B cell (primary cell): Measurements from ENCODE around the gene NT5DC3.

Source experiments
- CTCF ChIP-seq: fragments of 200-600 bp; IDR thresholded peaks from one replicate; pipeline ENCODE4 v1.8.0; 2022; ENCODE audit warnings: antibody characterized with exemption, mild to moderate bottlenecking
- EZH2 ChIP-seq: IDR thresholded peaks from 2 replicates; pipeline ENCODE4 v1.6.1; 2012; ENCODE audit warnings: borderline replicate concordance, low read depth, mild to moderate bottlenecking, moderate library complexity, low read length; ENCODE audit not compliant: insufficient read depth, poor library complexity, severe bottlenecking

DNA sequence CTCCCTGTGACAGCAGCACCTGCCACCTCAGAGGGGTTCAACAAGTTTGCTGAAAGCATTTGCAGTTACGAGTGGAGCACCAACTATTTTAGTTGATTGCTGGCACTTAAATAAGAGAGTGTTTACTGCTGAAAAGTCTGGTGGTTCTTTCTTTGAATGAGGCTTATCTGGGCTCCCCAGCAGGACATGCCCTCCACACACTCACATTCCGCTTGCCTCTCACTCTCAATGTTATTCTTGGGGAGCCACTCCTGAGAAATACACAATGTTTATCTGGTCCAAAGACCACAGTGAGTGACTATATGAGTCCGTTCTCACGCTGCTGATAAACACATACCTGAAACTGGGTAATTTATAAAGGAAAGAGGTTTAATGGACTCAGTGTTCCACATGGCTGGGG lies 31.9 kb downstream of the NT5DC3 start:
- TF ChIP-seq CTCF (no peak), EZH2 (no peak)
